OCI-LY1 (cell line): Measurements from ENCODE around the gene TSPAN12.

Experiments used
- H2AFZ ChIP-seq: fragments of 200-600 bp; sonication (generic), shearing (Covaris generic); 2 replicates; pipeline ENCODE4 v1.6.0; 2014; ENCODE audit warnings: antibody characterized with exemption, mild to moderate bottlenecking, low read length
- H3F3A ChIP-seq: fragments of 200-600 bp; sonication (generic), shearing (Covaris generic); 2 replicates; pipeline ENCODE4 v1.6.0; 2014; ENCODE audit warnings: mild to moderate bottlenecking, antibody characterized with exemption, low read length, moderate library complexity; ENCODE audit not compliant: insufficient read depth
- H3K27ac ChIP-seq: fragments of 200-600 bp; sonication (generic); 2 replicates; pipeline ENCODE4 v1.5.1; 2014; ENCODE audit warnings: low read length, mixed run types, mild to moderate bottlenecking, low read depth; ENCODE audit not compliant: poor library complexity, severe bottlenecking
- H3K27me3 ChIP-seq: fragments of 200-600 bp; sonication (generic); 2 replicates; pipeline ENCODE4 v1.6.0; 2014; ENCODE audit warnings: antibody characterized with exemption, mild to moderate bottlenecking, low read length, moderate library complexity; ENCODE audit not compliant: insufficient read depth
- H3K36me3 ChIP-seq: fragments of 200-600 bp; sonication (generic); 2 replicates; pipeline ENCODE4 v1.6.1; 2014; ENCODE audit warnings: mild to moderate bottlenecking, antibody characterized with exemption, low read length, moderate library complexity, mixed read lengths; ENCODE audit not compliant: insufficient read depth
- H3K4me1 ChIP-seq: fragments of 200-600 bp; sonication (generic); 2 replicates; pipeline ENCODE4 v1.5.1; 2014; ENCODE audit warnings: mild to moderate bottlenecking, low read length, moderate library complexity; ENCODE audit not compliant: insufficient read depth, severe bottlenecking
- H3K4me2 ChIP-seq: fragments of 200-600 bp; sonication (generic), shearing (Covaris generic); 2 replicates; pipeline ENCODE4 v1.6.1; 2014; ENCODE audit warnings: low read length
- H3K4me3 ChIP-seq: fragments of 200-600 bp; sonication (generic); 2 replicates; pipeline ENCODE4 v1.5.1; 2014; ENCODE audit warnings: low read length, low read depth, mild to moderate bottlenecking, mixed read lengths; ENCODE audit not compliant: poor library complexity, severe bottlenecking
- H3K79me2 ChIP-seq: fragments of 200-600 bp; shearing (Covaris generic); 2 replicates; pipeline ENCODE4 v1.6.1; 2016; ENCODE audit warnings: mixed run types, low read length, mixed read lengths; ENCODE audit not compliant: insufficient read depth
- H3K9ac ChIP-seq: fragments of 200-600 bp; sonication (generic), shearing (Covaris generic); 2 replicates; pipeline ENCODE4 v1.6.1; 2014; ENCODE audit warnings: mild to moderate bottlenecking, low read length, mixed read lengths
- H3K9me2 ChIP-seq: fragments of 200-600 bp; sonication (generic), shearing (Covaris generic); 2 replicates; pipeline ENCODE4 v1.6.1; 2014; ENCODE audit warnings: low read depth, mild to moderate bottlenecking, low read length, mixed read lengths
- H3K9me3 ChIP-seq: fragments of 200-600 bp; shearing (Covaris generic); 2 replicates; pipeline ENCODE4 v1.6.1; 2014; ENCODE audit warnings: low read length, mixed read lengths
- H4K20me1 ChIP-seq: fragments of 200-600 bp; sonication (generic), shearing (Covaris generic); 2 replicates; pipeline ENCODE4 v1.6.0; 2016; ENCODE audit warnings: mild to moderate bottlenecking, low read length; ENCODE audit not compliant: insufficient read depth
- EZH2 ChIP-seq: fragments of 200-600 bp; sonication (generic), shearing (Covaris generic); IDR thresholded peaks from 2 replicates; pipeline ENCODE4 v1.8.0; 2017; ENCODE audit warnings: borderline replicate concordance, mixed run types, mild to moderate bottlenecking, antibody characterized with exemption, low read length, moderate library complexity, mixed read lengths
- TF ChIP-seq, protein P1 (sequence below): fragments of 200-600 bp; sonication (generic), shearing (Covaris generic); IDR thresholded peaks from 2 replicates; pipeline ENCODE4 v1.5.1; 2017; ENCODE audit warnings: mild to moderate bottlenecking, antibody characterized with exemption, low read length, moderate library complexity, mixed read lengths

TSPAN12 gene

DNA sequence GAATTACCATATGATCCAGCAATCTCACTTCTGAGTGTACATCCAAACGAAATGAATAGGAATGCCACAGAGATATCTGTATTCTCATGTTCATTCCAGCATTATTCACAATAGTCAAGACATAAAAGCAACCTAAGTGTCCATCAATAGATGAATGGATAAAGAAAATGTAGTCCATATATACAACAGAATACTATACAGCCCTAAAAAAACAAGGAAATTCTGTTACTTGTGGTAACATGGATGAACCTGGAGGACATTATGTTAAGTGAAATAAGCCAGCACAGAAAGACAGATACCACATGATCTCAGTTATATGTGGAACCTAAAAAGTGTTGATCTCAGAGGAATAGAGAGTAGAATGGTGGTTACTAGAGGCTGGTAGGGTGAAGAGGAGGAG lies 26.7 kb downstream of the TSPAN12 start:
- 0 out of 2 replicates have a peak, but pooled peaks cover 2% of the 10 kb centered on the region for H3K9me2 ChIP-seq
- H3K4me1 ChIP-seq = no peaks in the 10 kb centered on the region
- H3F3A ChIP-seq = no peaks in the 10 kb centered on the region
- no peaks in the 10 kb centered on the region for H3K27me3 ChIP-seq
- no peak overlapping the region for H3K9ac ChIP-seq
- no peak for TF ChIP-seq EZH2
- TF ChIP-seq, protein P1, sequence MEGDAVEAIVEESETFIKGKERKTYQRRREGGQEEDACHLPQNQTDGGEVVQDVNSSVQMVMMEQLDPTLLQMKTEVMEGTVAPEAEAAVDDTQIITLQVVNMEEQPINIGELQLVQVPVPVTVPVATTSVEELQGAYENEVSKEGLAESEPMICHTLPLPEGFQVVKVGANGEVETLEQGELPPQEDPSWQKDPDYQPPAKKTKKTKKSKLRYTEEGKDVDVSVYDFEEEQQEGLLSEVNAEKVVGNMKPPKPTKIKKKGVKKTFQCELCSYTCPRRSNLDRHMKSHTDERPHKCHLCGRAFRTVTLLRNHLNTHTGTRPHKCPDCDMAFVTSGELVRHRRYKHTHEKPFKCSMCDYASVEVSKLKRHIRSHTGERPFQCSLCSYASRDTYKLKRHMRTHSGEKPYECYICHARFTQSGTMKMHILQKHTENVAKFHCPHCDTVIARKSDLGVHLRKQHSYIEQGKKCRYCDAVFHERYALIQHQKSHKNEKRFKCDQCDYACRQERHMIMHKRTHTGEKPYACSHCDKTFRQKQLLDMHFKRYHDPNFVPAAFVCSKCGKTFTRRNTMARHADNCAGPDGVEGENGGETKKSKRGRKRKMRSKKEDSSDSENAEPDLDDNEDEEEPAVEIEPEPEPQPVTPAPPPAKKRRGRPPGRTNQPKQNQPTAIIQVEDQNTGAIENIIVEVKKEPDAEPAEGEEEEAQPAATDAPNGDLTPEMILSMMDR = no peak
- H4K20me1 ChIP-seq = no peaks in the 10 kb centered on the region
- H3K36me3 ChIP-seq = no peaks in the 10 kb centered on the region
- H3K9me3 ChIP-seq = peaks cover 3% of the 10 kb centered on the region; the same call in 1 of the 2 replicates
- H3K27ac ChIP-seq = no peak overlapping the region
- no peak overlapping the region for H2AFZ ChIP-seq
- no peaks in the 10 kb centered on the region for H3K79me2 ChIP-seq
- H3K4me2 ChIP-seq = no peak overlapping the region
- H3K4me3 ChIP-seq = no peak overlapping the region

DNA sequence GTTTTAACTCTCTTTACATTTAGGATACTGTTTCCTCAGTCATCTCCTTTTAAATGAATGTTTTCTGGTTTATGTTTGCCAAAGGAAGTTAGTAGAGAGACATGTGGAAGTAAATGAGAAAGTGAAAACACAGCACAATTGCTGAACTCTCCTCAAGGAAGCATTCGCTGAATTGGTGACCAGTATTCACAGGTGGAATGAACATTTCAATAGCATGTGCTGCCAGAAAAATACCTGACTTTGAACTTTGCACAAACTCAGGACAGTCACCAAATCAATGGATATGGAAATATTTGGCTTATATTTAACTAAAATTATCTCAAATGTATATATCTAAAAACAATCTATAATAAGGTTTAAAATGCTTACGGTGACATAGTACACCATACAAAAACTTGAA lies 28.5 kb downstream of the TSPAN12 start:
- H3F3A ChIP-seq = no peaks in the 10 kb centered on the region
- no peaks in the 10 kb centered on the region for H3K79me2 ChIP-seq
- H3K27me3 ChIP-seq = no peaks in the 10 kb centered on the region
- H3K4me1 ChIP-seq = no peaks in the 10 kb centered on the region
- H3K36me3 ChIP-seq = no peaks in the 10 kb centered on the region
- no peak overlapping the region for H2AFZ ChIP-seq
- no peak overlapping the region for H3K4me2 ChIP-seq
- H3K4me3 ChIP-seq = no peak overlapping the region
- peaks cover 3% of the 10 kb centered on the region; the same call in 1 of the 2 replicates for H3K9me3 ChIP-seq
- no peaks in the 10 kb centered on the region for H4K20me1 ChIP-seq
- H3K9ac ChIP-seq = no peak overlapping the region
- H3K9me2 ChIP-seq = 0 out of 2 replicates have a peak, but pooled peaks cover 2% of the 10 kb centered on the region
- no peak overlapping the region for H3K27ac ChIP-seq
- TF ChIP-seq, protein P1 = no peak
- TF ChIP-seq EZH2 = no peak

DNA sequence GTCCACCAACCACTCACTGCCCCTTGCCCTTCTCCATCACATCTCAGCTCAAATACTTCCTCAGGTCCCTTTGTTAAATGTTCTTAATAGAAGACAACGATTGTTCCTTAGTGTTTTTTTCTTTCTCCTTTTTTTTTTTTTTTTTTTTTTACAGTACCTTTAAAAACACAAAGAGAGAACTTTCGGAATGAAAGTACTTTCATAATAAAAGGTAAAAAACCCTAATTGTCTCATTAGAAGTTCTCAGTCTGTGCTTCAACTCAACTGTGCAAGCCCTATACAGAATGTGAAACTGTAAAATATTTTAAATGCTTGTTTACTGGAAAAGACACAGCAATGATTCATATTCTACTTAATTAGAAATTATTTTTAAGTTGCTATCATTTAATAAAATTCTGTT lies 29.4 kb downstream of the TSPAN12 start:
- H3K9me2 ChIP-seq = 0 out of 2 replicates have a peak, but pooled peaks cover 2% of the 10 kb centered on the region
- H3K9me3 ChIP-seq = peaks cover 3% of the 10 kb centered on the region; the same call in 1 of the 2 replicates
- H2AFZ ChIP-seq = no peak overlapping the region
- H4K20me1 ChIP-seq = no peaks in the 10 kb centered on the region
- no peak overlapping the region for H3K27ac ChIP-seq
- H3K4me2 ChIP-seq = no peak overlapping the region
- no peaks in the 10 kb centered on the region for H3F3A ChIP-seq
- no peak overlapping the region for H3K9ac ChIP-seq
- H3K79me2 ChIP-seq = no peaks in the 10 kb centered on the region
- no peak overlapping the region for H3K4me3 ChIP-seq
- H3K4me1 ChIP-seq = no peaks in the 10 kb centered on the region
- TF ChIP-seq, protein P1 = no peak
- no peak for TF ChIP-seq EZH2
- H3K36me3 ChIP-seq = no peaks in the 10 kb centered on the region
- H3K27me3 ChIP-seq = no peaks in the 10 kb centered on the region
